K562 (cell line): ENCODE measurements around the gene VEGFC. TPM values are rescaled to one million over a fixed set of nuclear protein-coding genes. Genes with fewer than 3 reads are reported as not detected.

Source experiments
- ATAC-seq: fragments of 200-7000 bp; cut with Tn5 transposase; 3 replicates; pipeline ENCODE4 v1.9.1; 2020; ENCODE audit warnings: moderate library complexity
- BruUV-seq: library from RNA; stranded (reverse); fragments of 400-500 nt; replicated peaks from 2 replicates; lab custom pipeline; 2021; lab: Mats Ljungman, UMichigan
- CTCF ChIA-PET: fragments of 300-600 bp; formaldehyde crosslinking; extraction: SDS; loops from one replicate; lab custom pipeline; 2021; ENCODE audit warnings: low intra/inter-chr PET ratio; lab: Yijun Ruan, JAX
- POLR2A ChIA-PET: fragments of 300-600, 350-650 bp; sonication (Branson Sonifier 250); formaldehyde crosslinking; extraction: SDS; loops from one replicate; lab custom pipeline; 2021; ENCODE audit warnings: antibody characterized with exemption, inconsistent platforms; lab: Yijun Ruan, JAX
- DNase-seq, 4 experiments: peaks; one replicate each; pipeline versions ENCODE4 v3.0.0 to v3.0.0-alpha.2; 2011 to 2018; ENCODE audit warnings: low spot score in 3 of 4, mixed read lengths in 3 of 4; ENCODE audit errors: extremely low read depth in 1 of 4
- FAIRE-seq: peaks from 2 replicates; lab custom pipeline; 2011; peaks lifted over from hg19 to GRCh38; lab: Jason Lieb, UNC
- H2AFZ ChIP-seq: 2 replicates; pipeline ENCODE4 v1.6.0; 2011; ENCODE audit warnings: low read depth, low read length, control low read depth, inconsistent platforms
- H3K27ac ChIP-seq: fragments of 200-600 bp; 3 replicates; pipeline ENCODE4 v1.8.0; 2011; ENCODE audit warnings: low read depth, mild to moderate bottlenecking, control low read depth, inconsistent platforms, low read length, moderate library complexity, mixed read lengths; ENCODE audit errors: extremely low read depth
- H3K27me3 ChIP-seq, 2 experiments: fragments of 300-600 bp in 1 of 2; 2 replicates in 1 of 2; 3 replicates in 1 of 2; pipeline versions ENCODE4 v1.6.0 to v1.8.0; 2011; ENCODE audit warnings: inconsistent platforms in 2 of 2, low read length in 2 of 2, mild to moderate bottlenecking in 1 of 2, mixed read lengths in 1 of 2, moderate library complexity in 1 of 2; ENCODE audit not compliant: control insufficient read depth in 2 of 2, insufficient read depth in 2 of 2
- H3K36me3 ChIP-seq: fragments of 300-600 bp; 3 replicates; pipeline ENCODE4 v1.8.0; 2011; ENCODE audit warnings: mild to moderate bottlenecking, low read length, inconsistent platforms; ENCODE audit not compliant: control insufficient read depth, insufficient read depth
- H3K4me1 ChIP-seq, 2 experiments: fragments of 200-600 bp in 1 of 2; replicated peaks in 1 of 2; 2 replicates in 1 of 2; 3 replicates in 1 of 2; pipeline versions ENCODE4 v1.5.1 to v1.8.0; 2011; ENCODE audit warnings: inconsistent platforms in 2 of 2, low read length in 2 of 2, mild to moderate bottlenecking in 1 of 2, mixed read lengths in 1 of 2, moderate library complexity in 1 of 2; ENCODE audit not compliant: control insufficient read depth in 2 of 2, insufficient read depth in 2 of 2
- H3K4me2 ChIP-seq: 2 replicates; pipeline ENCODE4 v1.6.1; 2011; ENCODE audit warnings: low read length, control low read depth, inconsistent platforms, mixed read lengths; ENCODE audit not compliant: insufficient read depth
- H3K4me3 ChIP-seq: fragments of 200-600 bp; sonication (generic), shearing (Covaris generic); 2 replicates; pipeline ENCODE4 v1.5.1; 2016; ENCODE audit warnings: control low read depth, inconsistent platforms
- H3K79me2 ChIP-seq: fragments of 200-600 bp; 3 replicates; pipeline ENCODE4 v1.8.0; 2011; ENCODE audit warnings: low read length, inconsistent platforms; ENCODE audit not compliant: control insufficient read depth, insufficient read depth
- H3K9ac ChIP-seq, 2 experiments: 2 replicates each; pipeline versions ENCODE4 v1.6.0 to v1.6.1; 2011; ENCODE audit warnings: low read depth in 2 of 2, low read length in 2 of 2, control low read depth in 1 of 2, inconsistent platforms in 1 of 2, mild to moderate bottlenecking in 1 of 2, mixed read lengths in 1 of 2; ENCODE audit not compliant: insufficient read depth in 1 of 2
- H3K9me1 ChIP-seq: one replicate; pipeline ENCODE4 v1.6.0; 2011; ENCODE audit warnings: inconsistent platforms, mild to moderate bottlenecking, low read length, moderate library complexity; ENCODE audit not compliant: control insufficient read depth, insufficient read depth
- H3K9me3 ChIP-seq: replicated peaks from 2 replicates; pipeline ENCODE4 v1.5.1; 2011; ENCODE audit warnings: low read depth, low read length, inconsistent platforms; ENCODE audit not compliant: control insufficient read depth, insufficient read depth
- H4K20me1 ChIP-seq: replicated peaks from 2 replicates; pipeline ENCODE4 v1.6.1; 2011; ENCODE audit warnings: low read length, inconsistent platforms, mixed read lengths; ENCODE audit not compliant: control insufficient read depth, insufficient read depth
- ATF1 ChIP-seq, 2 experiments: fragments of 450-650 bp in 1 of 2; IDR thresholded peaks; 2 replicates each; pipeline ENCODE4 v1.6.1; 2016; ENCODE audit warnings: missing compliant biosample characterization in 1 of 2, missing genetic modification characterization in 1 of 2
- BRD4 ChIP-seq: fragments of 200-600 bp; sonication (generic); IDR thresholded peaks from 2 replicates; pipeline ENCODE4 v1.6.1; 2017; ENCODE audit warnings: inconsistent platforms
- FUS ChIP-seq: fragments of 200-400 bp; formaldehyde crosslinking; optimal IDR thresholded peaks from 2 replicates; pipeline ENCODE3; 2017; ENCODE audit warnings: low read depth, low read length
- SNRNP70 ChIP-seq: fragments of 200-400 bp; formaldehyde crosslinking; optimal IDR thresholded peaks from 2 replicates; pipeline ENCODE3; 2017; ENCODE audit warnings: low read depth, low read length
- TFAP4 ChIP-seq: sonication (generic); formaldehyde crosslinking; IDR thresholded peaks from 2 replicates; pipeline ENCODE4 v1.8.0; 2022; ENCODE audit warnings: missing genetic modification reagents, mild to moderate bottlenecking, moderate library complexity, borderline replicate concordance
- ZBTB49 ChIP-seq: sonication (generic); formaldehyde crosslinking; IDR thresholded peaks from 2 replicates; pipeline ENCODE4 v1.8.0; 2022; ENCODE audit warnings: missing genetic modification reagents, mild to moderate bottlenecking, borderline replicate concordance
- ZEB2 ChIP-seq: fragments of 450-650 bp; IDR thresholded peaks from 2 replicates; pipeline ENCODE4 v1.6.1; 2016
- ZNF740 ChIP-seq, 3 experiments: fragments of 200-800 bp in 1 of 3; sonication (Bioruptor generic) in 1 of 3; sonication (generic) in 1 of 3; formaldehyde crosslinking in 1 of 3; IDR thresholded peaks; 2 replicates each; pipeline versions ENCODE4 v1.6.1 to v1.8.0; 2016 to 2022; ENCODE audit warnings: mild to moderate bottlenecking in 2 of 3, missing compliant biosample characterization in 2 of 3, missing genetic modification characterization in 2 of 3, missing genetic modification reagents in 1 of 3
- WGBS: fragments of 100-300 bp; shearing (Covaris generic); methylation state at CpG from one replicate; pipeline ENCODE4 v1.1.6; 2016; ENCODE audit warnings: low coverage, mixed read lengths; ENCODE audit not compliant: insufficient coverage; ENCODE audit errors: missing lambda C conversion rate; 5-methylcytosine and 5-hydroxymethylcytosine counted together
- in situ Hi-C: fragments of 300-500 bp; cut with MboI; formaldehyde crosslinking; loops from 4 replicates; pipeline ENCODE4 v1.15.0; 2018; ENCODE audit warnings: inconsistent platforms, mixed read lengths
- intact Hi-C: fragments of 100-400 bp; cut with micrococcal nuclease; formaldehyde crosslinking; loops from 2 replicates; pipeline ENCODE4 v1.14.2; 2022
- polyA plus RNA-seq, 8 experiments: library from polyadenylated mRNA; depleted of rRNA in 4 of 8; stranded (reverse) in 5 of 8; unstranded in 3 of 8; fragments of >200 nt; fragmentation: Nextera tagmentation in 2 of 8; fragmentation: Illumina TruSeq in 1 of 8; extraction: Ambion mirVana in 2 of 8; extraction: Trizol in 1 of 8; gene quantifications; 2 replicates each; pipeline versions ENCODE4 v1.2.1 to v1.2.3, GENCODE V29; 2011 to 2014; ENCODE audit warnings: inconsistent platforms in 1 of 8, missing spikeins in 1 of 8
- total RNA-seq, 7 experiments: library from RNA; depleted of rRNA in 6 of 7; stranded (reverse); fragments of >200 nt in 6 of 7; fragmentation: Illumina TruSeq in 2 of 7; extraction: Trizol in 2 of 7; gene quantifications; 2 replicates each; pipeline versions ENCODE4 v1.2.1 to v1.2.3, GENCODE V29; 2011 to 2021; ENCODE audit warnings: low replicate concordance in 1 of 7

VEGFC gene
- total and polyA plus RNA-seq, 9 of the 15 experiments (the other 6 are each of a cell fraction or from before 2014, with no cell fraction given): not detected

DNA sequence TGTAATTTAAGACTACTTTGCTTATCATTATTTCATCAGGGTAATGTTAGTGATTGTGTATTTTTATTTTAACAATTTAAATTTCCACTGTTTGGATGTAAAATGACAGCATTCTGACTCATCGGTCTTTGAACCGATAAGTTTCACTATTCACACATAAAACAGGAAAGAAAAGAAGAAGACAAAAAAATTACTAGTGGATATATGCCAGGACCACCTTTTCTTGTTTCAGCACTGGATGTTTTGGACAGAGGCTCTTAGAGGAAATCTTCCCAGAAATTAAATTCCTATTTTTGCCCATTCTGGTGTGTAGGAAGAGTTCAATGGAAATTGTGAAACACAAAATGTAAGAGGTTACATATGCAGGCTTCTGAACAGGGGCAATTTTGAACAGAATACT, 57.4 kb downstream of the VEGFC start:
- intact Hi-C loops: no loop called here
- CTCF ChIA-PET: no interaction called here
- H2AFZ ChIP-seq: no peak overlapping the region
- H3K4me2 ChIP-seq: no peak overlapping the region
- POLR2A ChIA-PET: no interaction called here
- FAIRE-seq (no peak), DNase-seq (no peak), ATAC-seq (no peak)
- H3K79me2 ChIP-seq: no peaks in the 10 kb centered on the region
- no peaks in the 10 kb centered on the region for H3K27me3 ChIP-seq
- H4K20me1 ChIP-seq: no peaks in the 10 kb centered on the region
- TF ChIP-seq SNRNP70 (no peak), BRD4 (no peak)
- no peaks in the 10 kb centered on the region for H3K9me3 ChIP-seq
- no peaks in the 10 kb centered on the region for H3K9me1 ChIP-seq
- no peak overlapping the region for H3K27ac ChIP-seq
- 0% methylated on average over 2 of the region's 2 CpGs for WGBS
- no peaks in the 10 kb centered on the region for H3K4me1 ChIP-seq
- H3K9ac ChIP-seq: no peak overlapping the region
- no TSS peak for BruUV-seq
- no peak overlapping the region for H3K4me3 ChIP-seq
- in situ Hi-C loops: no loop called here
- H3K36me3 ChIP-seq: no peaks in the 10 kb centered on the region

DNA sequence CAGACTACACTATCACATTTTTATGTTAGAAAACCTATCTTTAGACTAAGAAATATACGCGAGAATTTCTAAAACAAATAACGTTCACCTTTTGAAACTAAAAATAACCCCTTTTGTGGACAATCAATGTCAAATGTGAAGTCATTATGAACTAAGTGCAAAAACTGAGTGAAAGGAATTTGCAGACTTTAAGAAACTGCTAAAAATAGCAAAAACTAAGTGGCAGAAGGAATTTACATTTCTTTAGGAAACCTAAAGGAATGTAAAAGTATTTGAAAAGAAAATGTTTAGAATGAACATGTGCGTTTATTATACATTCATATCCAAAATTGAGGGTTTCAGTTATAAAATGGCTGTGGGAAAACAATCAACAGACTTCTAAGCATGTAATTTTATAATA, 58.3 kb downstream of the VEGFC start:
- BruUV-seq: no TSS peak
- Histone ChIP-seq H4K20me1 (no peaks in the 10 kb centered on the region), H3K9me1 (no peaks in the 10 kb centered on the region), H2AFZ (no peak overlapping the region), H3K4me1 (no peaks in the 10 kb centered on the region), H3K4me2 (no peak overlapping the region), H3K9ac (no peak overlapping the region), H3K9me3 (no peaks in the 10 kb centered on the region), H3K27ac (no peak overlapping the region), H3K4me3 (no peak overlapping the region), H3K79me2 (no peaks in the 10 kb centered on the region), H3K36me3 (no peaks in the 10 kb centered on the region), H3K27me3 (no peaks in the 10 kb centered on the region)
- 0% methylated on average over 4 of the region's 4 CpGs for WGBS
- ATAC-seq (no peak), DNase-seq (no peak), FAIRE-seq (no peak)
- in situ Hi-C loops (no loop called here), intact Hi-C loops (no loop called here)
- TF ChIP-seq FUS (no peak), ZNF740 (CRISPR knock-in tag; IDR thresholded peaks at IDR 0.05) (no peak), ZNF740 (tag; IDR thresholded peaks at IDR 0.05) (no peak), TFAP4 (CRISPR knock-in tag) (no peak), ZEB2 (no peak), ZBTB49 (CRISPR knock-in tag) (no peak), ATF1 (CRISPR knock-in tag; IDR thresholded peaks at IDR 0.05) (no peak), ATF1 (tag; IDR thresholded peaks at IDR 0.05) (no peak)
- ChIA-PET POLR2A (no interaction called here), CTCF (no interaction called here)
